ENCODE results near the gene LDLRAP1. TPM values are rescaled to one million over a fixed set of nuclear protein-coding genes. Genes with fewer than 3 reads are reported as not detected.

Gene LDLRAP1
- total RNA-seq, 1 experiment from 2014 or later: 14.5 TPM

DNA sequence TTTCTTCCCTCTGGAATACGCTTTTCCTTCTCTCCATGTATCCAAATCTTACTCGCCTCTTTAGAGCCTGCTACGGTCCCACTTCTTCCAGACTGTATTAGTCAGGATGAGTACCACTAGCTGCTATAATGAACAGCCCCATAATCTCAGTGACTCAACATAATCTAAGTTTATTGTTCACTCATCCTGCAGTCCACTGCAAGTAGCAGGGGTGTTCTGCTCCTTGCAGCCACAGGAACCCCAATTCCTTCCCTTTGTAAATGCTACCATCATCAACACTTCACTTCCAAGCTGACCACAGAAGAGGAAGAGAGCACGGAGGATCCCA, 18.1 kb upstream of the LDLRAP1 start:
- H3K9me3 Mint-ChIP-seq (ENCODE audit: unreplicated experiment): peaks cover 21% of the 10 kb centered on the region
- Histone ChIP-seq H3K4me3 (ENCODE audit: low read depth, low read length) (no peak overlapping the region), H3K9me3 (no peaks in the 10 kb centered on the region), H3K4me1 (no peaks in the 10 kb centered on the region), H3K27me3 (replicated peaks; ENCODE audit: control insufficient read depth, insufficient read depth, low read length) (no peaks in the 10 kb centered on the region), H3K36me3 (ENCODE audit: control insufficient read depth, insufficient read depth, low read length) (no peaks in the 10 kb centered on the region)
- H3K36me3 Mint-ChIP-seq (ENCODE audit: insufficient read depth, unreplicated experiment): no peaks in the 10 kb centered on the region
- no peak overlapping the region for H3K27ac Mint-ChIP-seq (ENCODE audit: unreplicated experiment)
- TF ChIP-seq, protein P1, sequence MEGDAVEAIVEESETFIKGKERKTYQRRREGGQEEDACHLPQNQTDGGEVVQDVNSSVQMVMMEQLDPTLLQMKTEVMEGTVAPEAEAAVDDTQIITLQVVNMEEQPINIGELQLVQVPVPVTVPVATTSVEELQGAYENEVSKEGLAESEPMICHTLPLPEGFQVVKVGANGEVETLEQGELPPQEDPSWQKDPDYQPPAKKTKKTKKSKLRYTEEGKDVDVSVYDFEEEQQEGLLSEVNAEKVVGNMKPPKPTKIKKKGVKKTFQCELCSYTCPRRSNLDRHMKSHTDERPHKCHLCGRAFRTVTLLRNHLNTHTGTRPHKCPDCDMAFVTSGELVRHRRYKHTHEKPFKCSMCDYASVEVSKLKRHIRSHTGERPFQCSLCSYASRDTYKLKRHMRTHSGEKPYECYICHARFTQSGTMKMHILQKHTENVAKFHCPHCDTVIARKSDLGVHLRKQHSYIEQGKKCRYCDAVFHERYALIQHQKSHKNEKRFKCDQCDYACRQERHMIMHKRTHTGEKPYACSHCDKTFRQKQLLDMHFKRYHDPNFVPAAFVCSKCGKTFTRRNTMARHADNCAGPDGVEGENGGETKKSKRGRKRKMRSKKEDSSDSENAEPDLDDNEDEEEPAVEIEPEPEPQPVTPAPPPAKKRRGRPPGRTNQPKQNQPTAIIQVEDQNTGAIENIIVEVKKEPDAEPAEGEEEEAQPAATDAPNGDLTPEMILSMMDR (IDR thresholded peaks at IDR 0.05; ENCODE audit: insufficient read depth in 1 of 2, low read depth in 1 of 2, low read length in 1 of 2, severe bottlenecking in 1 of 2, unreplicated experiment in 1 of 2): no peak
- ChIA-PET POLR2A (no interaction called here), CTCF (interaction anchor here (0.6 kb wide), 1 partner anchor 1964 kb away, joined by 4 read pairs; no protein-coding TSS in a partner anchor)
- H3K27me3 Mint-ChIP-seq (ENCODE audit: insufficient read depth, unreplicated experiment): no peaks in the 10 kb centered on the region
- H3K4me3 Mint-ChIP-seq (ENCODE audit: unreplicated experiment): no peak overlapping the region
- H3K4me1 Mint-ChIP-seq (ENCODE audit: low read depth, unreplicated experiment): no peaks in the 10 kb centered on the region
- no TSS peak for BruUV-seq (replicated peaks)
- DNase-seq: no peak
- intact Hi-C loops (cut with micrococcal nuclease; ENCODE audit: unreplicated experiment): no loop called here

DNA sequence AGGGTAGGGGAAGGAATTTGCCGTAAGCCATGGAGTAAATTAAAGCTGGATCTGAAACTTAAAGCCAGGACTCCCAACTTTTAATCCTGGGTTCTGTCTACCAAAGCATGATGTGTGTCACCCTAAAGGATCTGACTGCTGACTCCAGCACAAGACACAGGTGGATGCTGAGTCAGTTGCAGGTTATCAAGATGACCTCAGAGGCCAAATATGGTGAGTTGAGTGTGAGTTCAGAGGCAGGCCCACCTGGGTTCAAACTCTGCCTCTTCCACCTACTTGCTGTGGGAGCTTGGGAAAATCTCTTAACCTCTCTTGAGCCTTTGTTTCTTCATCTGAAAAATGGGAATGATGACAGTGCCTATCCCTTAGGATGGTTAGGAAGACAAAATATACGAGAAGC, 16.7 kb upstream of the LDLRAP1 start:
- H3K9me3 ChIP-seq: no peaks in the 10 kb centered on the region
- H3K36me3 ChIP-seq (ENCODE audit: control insufficient read depth, insufficient read depth, low read length): no peaks in the 10 kb centered on the region
- Mint-ChIP-seq H3K4me1 (ENCODE audit: low read depth, unreplicated experiment) (no peaks in the 10 kb centered on the region), H3K9me3 (ENCODE audit: unreplicated experiment) (peaks cover 21% of the 10 kb centered on the region), H3K36me3 (ENCODE audit: insufficient read depth, unreplicated experiment) (no peaks in the 10 kb centered on the region), H3K4me3 (ENCODE audit: unreplicated experiment) (no peak overlapping the region), H3K27me3 (ENCODE audit: insufficient read depth, unreplicated experiment) (no peaks in the 10 kb centered on the region), H3K27ac (ENCODE audit: unreplicated experiment) (no peak overlapping the region)
- no peaks in the 10 kb centered on the region for H3K27me3 ChIP-seq (replicated peaks; ENCODE audit: control insufficient read depth, insufficient read depth, low read length)
- TF ChIP-seq, protein P1 (IDR thresholded peaks at IDR 0.05; ENCODE audit: insufficient read depth in 1 of 2, low read depth in 1 of 2, low read length in 1 of 2, severe bottlenecking in 1 of 2, unreplicated experiment in 1 of 2): no peak
- ChIA-PET CTCF (no interaction called here), POLR2A (no interaction called here)
- no TSS peak for BruUV-seq (replicated peaks)
- no peak overlapping the region for H3K4me3 ChIP-seq (ENCODE audit: low read depth, low read length)
- H3K4me1 ChIP-seq: no peaks in the 10 kb centered on the region
- intact Hi-C loops (cut with micrococcal nuclease; ENCODE audit: unreplicated experiment): no loop called here
- no peak for DNase-seq

DNA sequence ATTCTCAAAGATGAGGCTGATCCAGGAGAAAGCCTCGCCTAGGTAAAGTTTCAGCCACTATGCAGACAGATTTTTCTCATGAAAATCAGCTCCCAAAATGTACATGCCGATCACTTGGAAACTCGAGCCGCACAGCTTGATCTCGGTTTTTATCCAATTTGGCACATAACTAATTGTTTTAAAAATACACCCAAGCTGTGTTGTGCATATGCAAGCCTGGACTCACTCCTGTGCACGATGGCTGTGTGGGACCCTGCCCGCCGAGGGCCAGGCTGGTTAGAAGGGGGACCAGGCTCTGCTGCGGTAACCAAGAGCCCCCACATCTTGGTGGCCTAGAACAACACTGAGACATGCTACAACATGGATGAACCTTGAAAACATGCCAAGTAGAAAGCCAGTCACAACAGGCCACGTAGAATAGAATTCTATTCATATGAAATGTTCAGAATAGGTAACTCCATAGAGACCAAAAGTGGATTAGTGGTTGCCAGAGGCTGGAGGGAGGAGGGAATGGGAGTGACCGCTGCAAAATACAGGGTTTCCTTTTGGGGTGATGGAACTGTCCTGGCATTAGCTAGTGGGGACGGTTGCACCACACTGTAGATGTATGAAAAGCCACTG, 16.1 kb upstream of the LDLRAP1 start:
- BruUV-seq (replicated peaks): no TSS peak
- Mint-ChIP-seq H3K36me3 (ENCODE audit: insufficient read depth, unreplicated experiment) (no peaks in the 10 kb centered on the region), H3K27ac (ENCODE audit: unreplicated experiment) (no peak overlapping the region), H3K9me3 (ENCODE audit: unreplicated experiment) (peaks cover 21% of the 10 kb centered on the region), H3K4me1 (ENCODE audit: low read depth, unreplicated experiment) (no peaks in the 10 kb centered on the region), H3K4me3 (ENCODE audit: unreplicated experiment) (no peak overlapping the region), H3K27me3 (ENCODE audit: insufficient read depth, unreplicated experiment) (no peaks in the 10 kb centered on the region)
- POLR2A ChIA-PET: no interaction called here
- H3K36me3 ChIP-seq (ENCODE audit: control insufficient read depth, insufficient read depth, low read length): no peaks in the 10 kb centered on the region
- DNase-seq: no peak
- H3K4me3 ChIP-seq (ENCODE audit: low read depth, low read length): no peak overlapping the region
- H3K9me3 ChIP-seq: no peaks in the 10 kb centered on the region
- intact Hi-C loops (cut with micrococcal nuclease; ENCODE audit: unreplicated experiment): no loop called here
- CTCF ChIA-PET: no interaction called here
- TF ChIP-seq, protein P1 (IDR thresholded peaks at IDR 0.05; ENCODE audit: insufficient read depth in 1 of 2, low read depth in 1 of 2, low read length in 1 of 2, severe bottlenecking in 1 of 2, unreplicated experiment in 1 of 2): no peak
- H3K27me3 ChIP-seq (replicated peaks; ENCODE audit: control insufficient read depth, insufficient read depth, low read length): no peaks in the 10 kb centered on the region
- H3K4me1 ChIP-seq: no peaks in the 10 kb centered on the region

All from Caco-2 (cell line).